Measurements from ENCODE around the gene CAMKK1. TPM values are rescaled to one million over a fixed set of nuclear protein-coding genes. Genes with fewer than 3 reads are reported as not detected.

Gene CAMKK1
- total and polyA plus RNA-seq, 9 donors: 2.8 to 15.1 (median 7.1) TPM

- no peaks in the 10 kb centered on the region for H3K27me3 ChIP-seq
- no peaks in the 10 kb centered on the region for H3K9me3 ChIP-seq
- TF ChIP-seq EP300 (IDR thresholded peaks at IDR 0.05): no peak
- no peak for TF ChIP-seq CTCF (IDR thresholded peaks at IDR 0.05)
- no peak for TF ChIP-seq POLR2A (IDR thresholded peaks at IDR 0.05)
- H3K4me1 ChIP-seq (ENCODE audit: insufficient read depth): peaks cover 8% of the 10 kb centered on the region
- WGBS, 3 donors: 19 to 48% (median 26%) methylated on average over 12 of the region's 12 CpGs
- H3K27ac ChIP-seq: peak overlapping the region in 1 of 2 donors; percentile 76
- no peak overlapping the region for H3K4me3 ChIP-seq
- DNase-seq: peak in 4 of 5 donors; percentile 47 to 71 (median 52)
- intact Hi-C loops (cut with DNase I): no loop called here
- H3K36me3 ChIP-seq: no peaks in the 10 kb centered on the region
Measured at GRCh38 chr17:3812771-3813170, 80.1 kb downstream of the CAMKK1 start.

- H3K4me3 ChIP-seq: no peak overlapping the region
- DNase-seq: no peak
- TF ChIP-seq EP300 (IDR thresholded peaks at IDR 0.05): no peak
- TF ChIP-seq POLR2A (IDR thresholded peaks at IDR 0.05): no peak
- TF ChIP-seq CTCF (IDR thresholded peaks at IDR 0.05): no peak
- WGBS, 3 donors: 30 to 76% (median 42%) methylated on average over 10 of the region's 10 CpGs
- H3K36me3 ChIP-seq: no peaks in the 10 kb centered on the region
- intact Hi-C loops (cut with DNase I): no loop called here
- no peaks in the 10 kb centered on the region for H3K9me3 ChIP-seq
- H3K27me3 ChIP-seq: no peaks in the 10 kb centered on the region
- H3K27ac ChIP-seq: peak overlapping the region in 1 of 2 donors; percentile 76
- peaks cover 8% of the 10 kb centered on the region for H3K4me1 ChIP-seq (ENCODE audit: insufficient read depth)
Measured at GRCh38 chr17:3812284-3812683, 80.6 kb downstream of the CAMKK1 start.

Other genes with a start within 250 kb of the CAMKK1 start
- 100 to 1,000 TPM in 6 of 7 donors, 10 to 100 TPM in 1; 64.3 to 166 (median 128) TPM for gene TAX1BP3, start 224.5 kb downstream of the CAMKK1 start, total RNA-seq
- 100 to 1,000 TPM in 1 of 2 donors, 10 to 100 TPM in 1; 48.7 to 100 TPM for gene TAX1BP3, start 224.5 kb downstream of the CAMKK1 start, polyA plus RNA-seq
- 10 to 100 TPM in 6 of 7 donors, 1 to 10 TPM in 1; 7.6 to 28.7 (median 20.5) TPM for gene EMC6, start 224.2 kb downstream of the CAMKK1 start, total RNA-seq
- 10 to 100 TPM; 20.3 to 38.9 TPM for gene EMC6, start 224.2 kb downstream of the CAMKK1 start, polyA plus RNA-seq
- 1 to 10 TPM in 2 of 7 donors, under 1 TPM in 5; 0.15 to 1.1 (median 0.61) TPM for gene P2RX5, start 196.9 kb downstream of the CAMKK1 start, total RNA-seq
- gene P2RX5, start 196.9 kb downstream of the CAMKK1 start, polyA plus RNA-seq: under 1 TPM; 0.23 to 0.63 TPM
- gene HASPIN, start 169.2 kb downstream of the CAMKK1 start, total RNA-seq: under 1 TPM in 6 of 7 donors, not detected in 1; 0.10 to 0.92 (median 0.25) TPM
- gene HASPIN, start 169.2 kb downstream of the CAMKK1 start, polyA plus RNA-seq: under 1 TPM; 0.15 to 0.38 TPM
- gene ITGAE, start 91.9 kb downstream of the CAMKK1 start, total RNA-seq: 10 to 100 TPM; 13.3 to 22.3 (median 16.5) TPM
- gene ITGAE, start 91.9 kb downstream of the CAMKK1 start, polyA plus RNA-seq: 10 to 100 TPM; 21.6 to 27.0 TPM
- gene NCBP3, start 46.8 kb downstream of the CAMKK1 start, total RNA-seq: 10 to 100 TPM; 15.7 to 43.2 (median 37.6) TPM
- gene NCBP3, start 46.8 kb downstream of the CAMKK1 start, polyA plus RNA-seq: 10 to 100 TPM; 17.7 to 38.9 TPM
- gene P2RX1, start 23.4 kb upstream of the CAMKK1 start, total RNA-seq: 1 to 10 TPM in 2 of 7 donors, under 1 TPM in 5; 0.24 to 3.0 (median 0.65) TPM
- 1 to 10 TPM; 3.2 to 4.6 TPM for gene P2RX1, start 23.4 kb upstream of the CAMKK1 start, polyA plus RNA-seq
- gene ATP2A3, start 71.4 kb upstream of the CAMKK1 start, total RNA-seq: 1 to 10 TPM; 1.6 to 9.9 (median 4.2) TPM
- gene ATP2A3, start 71.4 kb upstream of the CAMKK1 start, polyA plus RNA-seq: 1 to 10 TPM; 2.5 to 6.0 TPM
- gene ZZEF1, start 250.0 kb upstream of the CAMKK1 start, total RNA-seq: 10 to 100 TPM; 36.4 to 60.8 (median 46.7) TPM
- gene ZZEF1, start 250.0 kb upstream of the CAMKK1 start, polyA plus RNA-seq: 10 to 100 TPM; 16.6 to 30.0 TPM

Measured in ovary (tissue), 9 donors.